HG03064 (cell line): ENCODE results near the gene TNFAIP3.
A peak's percentile ranks its signal among the peaks of the same experiment; 100 is the strongest.

ENCODE experiments used
- ATAC-seq: cut with Tn5 transposase; IDR thresholded peaks from one replicate; pipeline ENCODE4 v1.9.1; 2021; ENCODE audit warnings: low read depth; ENCODE audit not compliant: unreplicated experiment

Gene TNFAIP3

GRCh38 chr6:137862419-137863090 lies 4.5 kb upstream of the TNFAIP3 start:
- ATAC-seq = no peak

DNA sequence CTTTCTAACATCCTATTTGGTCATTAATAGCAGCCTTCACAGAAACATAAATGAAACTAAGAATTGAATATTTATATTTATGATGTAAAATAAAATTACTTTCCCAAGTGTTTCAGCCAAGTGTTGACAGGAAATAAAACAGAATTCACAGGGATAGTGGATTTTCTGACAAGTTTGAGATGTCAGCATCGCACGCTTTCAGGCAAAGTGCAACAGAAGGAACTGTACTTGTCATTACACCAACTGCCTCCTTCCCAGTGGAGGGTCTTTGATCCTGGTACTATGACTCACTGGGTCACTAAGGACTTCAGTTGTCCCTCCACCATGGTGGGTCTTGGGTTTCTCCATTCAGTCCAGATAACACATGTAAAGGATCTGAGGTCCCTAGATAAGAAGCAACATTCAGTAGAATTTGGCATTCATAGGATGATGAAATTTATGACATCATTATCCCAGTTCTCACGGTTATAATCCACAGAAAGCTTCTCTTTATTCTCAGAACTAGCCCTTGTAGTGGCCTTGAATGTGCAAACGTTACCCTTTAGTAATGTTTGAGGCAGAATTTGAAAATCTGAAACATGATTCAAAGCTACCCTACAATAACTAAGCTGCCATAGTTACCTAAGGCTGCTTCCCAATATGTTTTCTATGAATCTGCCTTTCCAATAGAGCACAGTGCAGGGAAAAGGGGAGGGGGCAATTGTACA lies 3.8 kb upstream of the TNFAIP3 start:
- no peak for ATAC-seq

- no peak for ATAC-seq
These were observed 2.1 kb upstream of the TNFAIP3 start for GRCh38 chr6:137864812-137865508.

DNA sequence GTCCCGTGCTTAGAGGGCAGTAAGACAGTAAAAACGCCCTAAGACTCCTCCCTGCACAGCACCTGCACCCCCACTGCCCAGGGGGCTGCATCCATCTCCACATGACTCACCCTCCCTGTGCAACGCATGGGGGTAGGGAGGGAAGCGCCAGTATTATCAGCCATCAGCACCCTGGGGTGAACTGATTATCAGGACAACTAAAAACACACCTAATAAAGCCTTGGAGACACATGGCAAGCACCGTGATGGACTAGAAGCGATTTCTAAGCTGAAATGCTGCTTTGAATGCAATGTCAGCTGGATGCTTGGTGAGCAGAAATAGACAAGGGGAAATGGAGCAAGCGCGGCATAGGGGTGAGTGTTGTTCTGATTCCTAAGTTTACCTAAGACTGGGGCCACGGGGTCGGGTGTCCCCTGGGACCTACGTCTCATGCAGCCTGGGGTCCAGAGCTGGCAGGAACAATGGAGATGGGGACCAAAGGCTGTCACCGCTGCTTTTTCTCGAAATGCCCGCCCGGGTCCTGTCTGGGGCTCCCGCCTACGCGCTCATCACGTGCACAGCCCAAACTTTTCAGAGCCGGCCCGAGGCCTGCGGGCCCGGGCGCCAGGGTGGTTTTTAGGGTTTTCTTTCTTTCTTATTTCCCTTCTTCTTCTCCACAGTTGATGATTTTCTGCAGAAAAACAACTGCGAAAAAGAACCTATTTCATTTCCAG lies 702 bp upstream of the TNFAIP3 start:
- peak; percentile 32 for ATAC-seq

- ATAC-seq = no peak
These were observed 838 bp downstream of the TNFAIP3 start for GRCh38 chr6:137867685-137868509.

DNA sequence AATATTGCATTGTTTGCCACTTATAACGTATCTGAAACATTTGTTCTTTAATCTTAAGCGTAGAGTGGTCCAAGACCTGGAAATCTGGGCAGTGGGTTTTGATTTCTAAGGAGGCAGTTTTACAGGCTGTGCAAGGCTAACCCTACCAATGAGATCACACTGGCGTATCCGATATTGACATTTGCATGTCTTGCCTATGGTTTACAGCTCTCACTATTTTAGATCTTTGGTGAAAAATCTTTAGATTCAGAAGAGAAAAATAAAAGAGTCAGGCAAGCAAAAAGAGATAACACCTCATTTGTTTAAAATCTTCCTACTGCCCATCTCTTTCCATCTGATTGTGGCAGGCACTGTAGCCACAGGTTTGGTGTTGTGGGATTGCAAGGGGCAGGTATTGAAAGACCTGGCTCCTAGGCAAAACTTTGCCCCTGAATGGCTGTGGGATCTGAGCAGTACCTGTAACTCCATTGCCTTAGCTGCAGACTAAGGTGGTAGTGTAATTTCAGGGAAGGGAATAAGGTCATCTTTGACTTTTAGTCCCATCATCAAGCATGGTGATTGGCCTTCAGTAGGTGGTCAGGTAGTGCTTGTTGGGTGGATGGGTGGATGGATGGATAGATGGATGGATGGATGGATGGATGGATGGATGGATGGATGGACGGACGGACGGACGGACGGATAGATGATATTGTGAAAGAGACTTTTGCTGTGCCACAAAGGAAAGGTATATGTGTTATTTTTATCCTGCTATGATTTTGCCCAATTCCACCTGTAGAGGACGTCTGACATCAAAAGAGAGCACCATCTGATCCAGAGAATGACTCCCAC lies 1.9 kb downstream of the TNFAIP3 start:
- ATAC-seq = no peak

GRCh38 chr6:137869549-137870307 lies 2.7 kb downstream of the TNFAIP3 start:
- no peak for ATAC-seq

GRCh38 chr6:137870308-137870644 lies 3.2 kb downstream of the TNFAIP3 start:
- ATAC-seq = no peak

GRCh38 chr6:137870744-137871247 lies 3.7 kb downstream of the TNFAIP3 start:
- peak; percentile 22 for ATAC-seq

DNA sequence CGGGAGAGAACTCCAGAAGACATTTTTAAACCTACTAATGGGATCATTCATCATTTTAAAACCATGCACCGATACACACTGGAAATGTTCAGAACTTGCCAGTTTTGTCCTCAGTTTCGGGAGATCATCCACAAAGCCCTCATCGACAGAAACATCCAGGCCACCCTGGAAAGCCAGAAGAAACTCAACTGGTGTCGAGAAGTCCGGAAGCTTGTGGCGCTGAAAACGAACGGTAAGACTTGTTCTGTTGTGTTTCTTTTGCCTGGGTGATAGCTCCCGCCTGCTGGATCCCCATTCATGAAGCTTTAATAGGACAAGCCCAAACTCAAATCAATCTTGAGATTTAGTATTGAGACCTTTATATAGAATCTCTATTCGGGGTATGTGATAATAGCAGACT lies 4.2 kb downstream of the TNFAIP3 start:
- no peak for ATAC-seq

- no peak for ATAC-seq
These were observed 4.9 kb downstream of the TNFAIP3 start for GRCh38 chr6:137871831-137872454.

GRCh38 chr6:137872581-137873115 lies 5.6 kb downstream of the TNFAIP3 start:
- ATAC-seq = no peak

DNA sequence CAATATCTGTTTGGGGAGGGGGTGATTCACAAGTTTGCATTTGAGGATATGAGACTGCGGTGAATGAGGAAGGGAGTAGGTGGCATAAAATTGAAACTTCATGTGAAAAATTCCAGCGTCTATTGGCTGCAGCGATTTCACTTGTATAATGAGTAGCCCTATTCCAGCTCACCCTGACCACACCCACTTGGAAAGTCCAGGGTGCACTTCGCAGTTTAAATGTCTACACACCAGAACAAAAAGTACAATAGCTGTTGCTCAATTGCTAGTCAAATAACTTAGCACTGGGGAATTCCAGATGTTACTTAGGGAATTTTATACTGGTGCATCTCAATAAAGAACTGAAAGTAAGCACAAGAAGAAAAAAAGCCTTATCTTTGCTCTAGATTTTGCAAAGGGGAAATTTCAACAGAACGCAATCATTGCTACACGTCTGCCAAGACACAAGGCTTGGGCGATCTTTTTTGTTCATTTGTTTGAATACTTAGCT lies 6.3 kb downstream of the TNFAIP3 start:
- ATAC-seq = no peak

DNA sequence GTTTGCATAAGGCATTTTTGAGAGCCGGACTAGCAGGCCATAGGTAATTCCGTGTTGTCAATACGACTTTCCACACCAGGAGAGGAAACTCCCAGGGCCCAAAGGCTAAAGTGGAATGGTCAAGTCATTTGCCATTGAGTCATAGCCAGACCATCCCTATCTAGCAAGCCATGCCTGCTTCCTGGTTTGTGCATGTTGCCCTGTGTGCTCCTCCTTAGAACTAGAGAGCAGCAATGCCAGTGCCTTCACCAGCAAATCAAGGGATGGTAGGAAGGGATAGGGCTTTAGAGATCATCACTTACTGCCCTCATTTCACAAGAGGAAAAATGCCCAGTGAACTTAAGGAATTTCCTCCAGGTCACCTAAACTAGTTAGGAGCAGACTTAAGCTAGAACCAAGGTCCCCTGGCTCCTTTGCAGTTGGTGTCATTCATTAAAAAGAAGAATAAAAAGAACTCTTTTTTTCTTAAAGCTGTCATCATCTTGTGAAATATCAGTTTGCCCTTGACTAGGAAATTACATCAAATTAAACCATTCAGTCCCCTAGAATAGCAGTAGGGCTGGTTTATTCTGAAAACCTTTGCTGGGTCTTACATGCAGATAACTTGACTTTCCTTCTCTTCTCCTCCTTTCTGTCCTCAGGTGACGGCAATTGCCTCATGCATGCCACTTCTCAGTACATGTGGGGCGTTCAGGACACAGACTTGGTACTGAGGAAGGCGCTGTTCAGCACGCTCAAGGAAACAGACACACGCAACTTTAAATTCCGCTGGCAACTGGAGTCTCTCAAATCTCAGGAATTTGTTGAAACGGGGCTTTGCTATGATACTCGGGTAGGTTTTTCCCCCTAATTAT lies 7.4 kb downstream of the TNFAIP3 start:
- ATAC-seq = no peak

GRCh38 chr6:137875058-137875520 lies 8.0 kb downstream of the TNFAIP3 start:
- ATAC-seq = no peak

DNA sequence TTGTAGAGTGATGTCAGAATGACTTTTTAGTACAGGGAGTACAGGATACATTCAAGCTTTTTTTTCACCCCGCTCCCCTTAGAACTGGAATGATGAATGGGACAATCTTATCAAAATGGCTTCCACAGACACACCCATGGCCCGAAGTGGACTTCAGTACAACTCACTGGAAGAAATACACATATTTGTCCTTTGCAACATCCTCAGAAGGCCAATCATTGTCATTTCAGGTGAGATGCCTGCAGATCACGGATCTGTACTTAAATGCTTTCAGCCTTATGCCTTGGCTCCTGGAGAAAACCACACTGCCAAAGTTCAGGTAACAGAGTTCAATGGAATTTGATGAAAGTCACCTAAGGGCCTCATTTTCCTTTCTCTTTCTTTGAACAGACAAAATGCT lies 8.5 kb downstream of the TNFAIP3 start:
- no peak for ATAC-seq

DNA sequence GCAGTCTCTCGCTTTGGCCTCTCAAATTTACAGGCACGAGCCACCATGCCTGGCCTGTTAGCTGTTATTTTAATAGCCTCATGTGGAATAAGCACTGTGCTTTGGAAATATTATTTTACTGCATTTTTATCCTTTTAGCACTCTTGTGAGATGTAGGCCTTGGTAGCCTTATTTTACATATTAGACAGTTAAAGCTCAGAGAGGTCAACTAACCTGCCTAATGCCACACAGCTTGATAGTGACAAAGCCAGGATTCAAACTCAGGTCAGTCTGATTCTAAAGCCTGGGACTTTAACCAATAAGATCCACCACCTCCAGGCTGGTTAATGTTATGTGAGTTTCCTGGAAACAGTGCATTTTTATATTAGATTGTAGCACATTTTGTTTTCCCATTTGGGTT lies 9.5 kb downstream of the TNFAIP3 start:
- ATAC-seq = no peak
